HG03457 (cell line): Measurements from ENCODE around the gene MAJIN.

Source experiments
- ATAC-seq: cut with Tn5 transposase; IDR thresholded peaks from one replicate; pipeline ENCODE4 v1.9.1; 2021; ENCODE audit warnings: moderate number of reproducible peaks; ENCODE audit not compliant: unreplicated experiment

Gene MAJIN

GRCh38 chr11:64914123-64914522, 57.8 kb downstream of the MAJIN start:
- no peak for ATAC-seq

GRCh38 chr11:64913171-64913727, 58.7 kb downstream of the MAJIN start:
- ATAC-seq = no peak

GRCh38 chr11:64911689-64912088, 60.2 kb downstream of the MAJIN start:
- no peak for ATAC-seq

GRCh38 chr11:64911142-64911541, 60.8 kb downstream of the MAJIN start:
- no peak for ATAC-seq

- no peak for ATAC-seq
Observed at GRCh38 chr11:64910451-64911093, 61.3 kb downstream of the MAJIN start.

- ATAC-seq = no peak
Observed at GRCh38 chr11:64909653-64910343, 62.1 kb downstream of the MAJIN start.

- ATAC-seq = no peak
Observed at GRCh38 chr11:64908766-64909165, 63.1 kb downstream of the MAJIN start.

- ATAC-seq = no peak
Observed at GRCh38 chr11:64906314-64906635, 65.6 kb downstream of the MAJIN start.

- no peak for ATAC-seq
Observed at GRCh38 chr11:64905516-64906313, 66.2 kb downstream of the MAJIN start.

- no peak for ATAC-seq
Observed at GRCh38 chr11:64903291-64903833, 68.5 kb downstream of the MAJIN start.

- ATAC-seq = no peak
Observed at GRCh38 chr11:64902102-64902900, 69.6 kb downstream of the MAJIN start.

- ATAC-seq = no peak
Observed at GRCh38 chr11:64900774-64901173, 71.1 kb downstream of the MAJIN start.

- no peak for ATAC-seq
Observed at GRCh38 chr11:64900263-64900678, 71.6 kb downstream of the MAJIN start.

GRCh38 chr11:64898541-64898940, 73.4 kb downstream of the MAJIN start:
- no peak for ATAC-seq

GRCh38 chr11:64898076-64898445, 73.8 kb downstream of the MAJIN start:
- no peak for ATAC-seq

- ATAC-seq = no peak
Observed at GRCh38 chr11:64897381-64898075, 74.4 kb downstream of the MAJIN start.

GRCh38 chr11:64896448-64897022, 75.4 kb downstream of the MAJIN start:
- no peak for ATAC-seq

GRCh38 chr11:64894812-64895452, 77.0 kb downstream of the MAJIN start:
- no peak for ATAC-seq
